ENCODE data around the gene LYSMD4. TPM values are rescaled to one million over a fixed set of nuclear protein-coding genes. Genes with fewer than 3 reads are reported as not detected.

LYSMD4 gene
- total RNA-seq, 1 experiment from 2014 or later = 8.9 TPM

DNA sequence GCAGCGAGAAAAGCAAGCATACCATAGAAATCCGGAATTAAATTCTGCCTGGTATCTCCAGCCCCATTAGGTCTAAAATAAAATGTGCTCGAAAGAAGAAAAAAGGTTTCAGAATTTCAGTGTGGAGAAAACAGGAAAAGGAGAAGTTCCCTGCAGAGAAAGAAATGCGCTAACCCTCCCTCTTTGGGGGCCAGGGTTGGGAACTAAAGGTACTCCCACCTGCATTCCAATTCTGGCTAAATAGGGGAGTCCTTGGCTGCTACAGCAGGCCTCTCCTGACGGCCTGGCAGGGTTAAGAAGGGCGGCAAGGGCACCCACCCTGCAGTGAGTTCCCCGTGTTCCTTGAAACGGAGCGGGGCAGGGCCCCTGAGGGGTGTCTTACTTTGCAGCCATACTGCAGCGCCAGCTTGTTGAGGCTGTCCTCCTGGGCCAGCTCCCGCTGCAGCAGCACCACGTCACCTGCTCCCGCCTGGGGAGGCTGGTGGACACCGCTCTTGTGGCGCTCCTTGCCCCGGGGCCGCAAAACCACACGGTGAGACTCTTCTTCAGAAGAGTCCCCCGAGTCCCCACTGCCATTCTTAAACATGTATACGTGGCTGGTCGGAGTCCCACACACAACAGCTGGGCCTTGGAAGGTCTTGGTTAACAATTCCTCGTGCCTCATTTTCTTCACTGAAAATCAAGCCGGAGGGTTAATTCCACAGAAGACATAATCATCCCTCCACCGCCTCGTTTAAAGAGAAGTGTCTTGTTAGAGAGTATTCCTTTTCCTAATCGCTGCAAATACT is 1.7 kb downstream of the LYSMD4 start:
- no peaks in the 10 kb centered on the region for H3K9me2 ChIP-seq (replicated peaks; ENCODE audit: low read length)
- no peak overlapping the region for H3K27ac ChIP-seq (ENCODE audit: low read length)
- H3K9ac ChIP-seq (ENCODE audit: low read length) = no peak overlapping the region
- H3K4me3 ChIP-seq (ENCODE audit: low read length) = peak overlapping the region; percentile 91; the same call in 1 of the 2 replicates
- DNase-seq (no peak), ATAC-seq (no peak)
- H4K20me1 ChIP-seq (ENCODE audit: low read length) = no peaks in the 10 kb centered on the region
- TF ChIP-seq, protein P1, sequence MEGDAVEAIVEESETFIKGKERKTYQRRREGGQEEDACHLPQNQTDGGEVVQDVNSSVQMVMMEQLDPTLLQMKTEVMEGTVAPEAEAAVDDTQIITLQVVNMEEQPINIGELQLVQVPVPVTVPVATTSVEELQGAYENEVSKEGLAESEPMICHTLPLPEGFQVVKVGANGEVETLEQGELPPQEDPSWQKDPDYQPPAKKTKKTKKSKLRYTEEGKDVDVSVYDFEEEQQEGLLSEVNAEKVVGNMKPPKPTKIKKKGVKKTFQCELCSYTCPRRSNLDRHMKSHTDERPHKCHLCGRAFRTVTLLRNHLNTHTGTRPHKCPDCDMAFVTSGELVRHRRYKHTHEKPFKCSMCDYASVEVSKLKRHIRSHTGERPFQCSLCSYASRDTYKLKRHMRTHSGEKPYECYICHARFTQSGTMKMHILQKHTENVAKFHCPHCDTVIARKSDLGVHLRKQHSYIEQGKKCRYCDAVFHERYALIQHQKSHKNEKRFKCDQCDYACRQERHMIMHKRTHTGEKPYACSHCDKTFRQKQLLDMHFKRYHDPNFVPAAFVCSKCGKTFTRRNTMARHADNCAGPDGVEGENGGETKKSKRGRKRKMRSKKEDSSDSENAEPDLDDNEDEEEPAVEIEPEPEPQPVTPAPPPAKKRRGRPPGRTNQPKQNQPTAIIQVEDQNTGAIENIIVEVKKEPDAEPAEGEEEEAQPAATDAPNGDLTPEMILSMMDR (conservative IDR thresholded peaks at IDR 0.05; ENCODE audit: low read depth, low read length) = no peak
- TF ChIP-seq EZH2phosphoT487 (IDR thresholded peaks at IDR 0.05; ENCODE audit: borderline replicate concordance, low read length) = no peak
- TF ChIP-seq EZH2 (IDR thresholded peaks at IDR 0.05; ENCODE audit: low read length, unreplicated experiment) = no peak
- peak overlapping the region; percentile 100; the same call in 1 of the 2 replicates for H3K4me2 ChIP-seq (ENCODE audit: low read length)
- CTCF ChIA-PET = interaction anchor here (1.4 kb wide), 1 partner anchor 27 kb away, joined by 3 read pairs; no protein-coding TSS in a partner anchor
- no peak overlapping the region for H2AFZ ChIP-seq (ENCODE audit: low read length)
- intact Hi-C loops (cut with micrococcal nuclease) = loop anchor here (2.0 to 5.0 kb wide), 2 partner anchors 27 to 459 kb away; no protein-coding TSS in a partner anchor
- no peaks in the 10 kb centered on the region for H3F3A ChIP-seq (ENCODE audit: low read length, unreplicated experiment)
- no peaks in the 10 kb centered on the region for H3K9me3 ChIP-seq (ENCODE audit: low read length)
- no peaks in the 10 kb centered on the region for H3K4me1 ChIP-seq (ENCODE audit: insufficient read depth, low read length)
- no peaks in the 10 kb centered on the region for H3K79me2 ChIP-seq (ENCODE audit: low read length)
- no TSS peak for BruUV-seq (replicated peaks)
- no peaks in the 10 kb centered on the region for H3K27me3 ChIP-seq (ENCODE audit: low read length)
- POLR2A ChIA-PET (ENCODE audit: unreplicated experiment) = no interaction called here
- H3K36me3 ChIP-seq (ENCODE audit: low read depth, low read length) = no peaks in the 10 kb centered on the region

DNA sequence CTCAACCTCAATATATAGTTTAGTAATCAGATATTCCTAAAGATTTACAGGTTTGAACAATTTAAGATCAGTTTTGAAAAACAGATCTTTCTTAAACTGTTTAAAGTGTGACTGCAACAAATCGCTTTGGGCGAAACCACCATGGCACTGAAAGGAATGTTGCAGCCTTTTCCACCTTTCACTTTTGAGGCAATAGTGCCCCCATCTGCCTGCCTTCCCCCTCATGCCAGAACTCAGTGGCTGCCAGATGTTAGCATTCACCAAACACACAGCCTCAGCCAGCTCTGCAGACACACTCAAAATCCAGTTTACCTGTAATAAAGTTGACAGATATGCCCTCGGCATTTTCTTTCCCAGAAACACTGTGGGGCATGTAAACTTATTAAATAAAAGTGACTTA is 3.3 kb downstream of the LYSMD4 start:
- Histone ChIP-seq H2AFZ (ENCODE audit: low read length) (no peak overlapping the region), H3K27me3 (ENCODE audit: low read length) (no peaks in the 10 kb centered on the region), H4K20me1 (ENCODE audit: low read length) (no peaks in the 10 kb centered on the region), H3K79me2 (ENCODE audit: low read length) (no peaks in the 10 kb centered on the region), H3K9me3 (ENCODE audit: low read length) (no peaks in the 10 kb centered on the region), H3F3A (ENCODE audit: low read length, unreplicated experiment) (no peaks in the 10 kb centered on the region), H3K9me2 (replicated peaks; ENCODE audit: low read length) (no peaks in the 10 kb centered on the region), H3K4me3 (ENCODE audit: low read length) (no peak overlapping the region), H3K36me3 (ENCODE audit: low read depth, low read length) (no peaks in the 10 kb centered on the region), H3K9ac (ENCODE audit: low read length) (no peak overlapping the region), H3K4me1 (ENCODE audit: insufficient read depth, low read length) (no peaks in the 10 kb centered on the region), H3K4me2 (ENCODE audit: low read length) (no peak overlapping the region), H3K27ac (ENCODE audit: low read length) (no peak overlapping the region)
- CTCF ChIA-PET = interaction anchor here (0.7 to 1.4 kb wide), 3 partner anchors 25 to 457 kb away, joined by 3 read pairs; no protein-coding TSS in a partner anchor
- TF ChIP-seq EZH2phosphoT487 (IDR thresholded peaks at IDR 0.05; ENCODE audit: borderline replicate concordance, low read length) = no peak
- no peak for TF ChIP-seq EZH2 (IDR thresholded peaks at IDR 0.05; ENCODE audit: low read length, unreplicated experiment)
- TF ChIP-seq, protein P1 (conservative IDR thresholded peaks at IDR 0.05; ENCODE audit: low read depth, low read length) = peak; percentile 59
- ATAC-seq = peak; percentile 26; the same call in 1 of the 2 replicates
- DNase-seq = peak; percentile 46
- POLR2A ChIA-PET (ENCODE audit: unreplicated experiment) = no interaction called here
- intact Hi-C loops (cut with micrococcal nuclease) = loop anchor here (2.0 to 5.0 kb wide), 2 partner anchors 25 to 458 kb away; no protein-coding TSS in a partner anchor
- BruUV-seq (replicated peaks) = no TSS peak

GRCh38 chr15:99729327-99729726 is 3.9 kb downstream of the LYSMD4 start:
- POLR2A ChIA-PET (ENCODE audit: unreplicated experiment) = no interaction called here
- Histone ChIP-seq H4K20me1 (ENCODE audit: low read length) (no peaks in the 10 kb centered on the region), H3K79me2 (ENCODE audit: low read length) (no peaks in the 10 kb centered on the region), H3F3A (ENCODE audit: low read length, unreplicated experiment) (no peaks in the 10 kb centered on the region), H2AFZ (ENCODE audit: low read length) (no peak overlapping the region), H3K9me2 (replicated peaks; ENCODE audit: low read length) (no peaks in the 10 kb centered on the region), H3K36me3 (ENCODE audit: low read depth, low read length) (no peaks in the 10 kb centered on the region), H3K27ac (ENCODE audit: low read length) (no peak overlapping the region), H3K27me3 (ENCODE audit: low read length) (no peaks in the 10 kb centered on the region), H3K9ac (ENCODE audit: low read length) (no peak overlapping the region), H3K4me1 (ENCODE audit: insufficient read depth, low read length) (no peaks in the 10 kb centered on the region), H3K9me3 (ENCODE audit: low read length) (no peaks in the 10 kb centered on the region), H3K4me2 (ENCODE audit: low read length) (no peak overlapping the region), H3K4me3 (ENCODE audit: low read length) (no peak overlapping the region)
- DNase-seq (no peak), ATAC-seq (no peak)
- intact Hi-C loops (cut with micrococcal nuclease) = no loop called here
- BruUV-seq (replicated peaks) = no TSS peak
- CTCF ChIA-PET = interaction anchor here (0.7 kb wide), 1 partner anchor 253 kb away, joined by 3 read pairs; no protein-coding TSS in a partner anchor
- no peak for TF ChIP-seq EZH2 (IDR thresholded peaks at IDR 0.05; ENCODE audit: low read length, unreplicated experiment)
- TF ChIP-seq EZH2phosphoT487 (IDR thresholded peaks at IDR 0.05; ENCODE audit: borderline replicate concordance, low read length) = no peak
- TF ChIP-seq, protein P1 (conservative IDR thresholded peaks at IDR 0.05; ENCODE audit: low read depth, low read length) = no peak

All from PC-3 (cell line).